GM18505 (cell line): ENCODE results near the gene CCNB2.
"Not testable (repeated sequence)": the region's sequence is repeated elsewhere in the genome, so short reads cannot be mapped to it uniquely, and the experiment has no call there.

ENCODE experiments used
- ATAC-seq: cut with Tn5 transposase; IDR thresholded peaks from one replicate; pipeline ENCODE4 v1.9.1; 2021; ENCODE audit not compliant: unreplicated experiment
- POLR2A ChIP-seq: IDR thresholded peaks from 4 replicates; pipeline ENCODE4 v1.6.1; 2011; ENCODE audit warnings: borderline replicate concordance; ENCODE audit not compliant: insufficient read depth, insufficient read length; ENCODE audit errors: extremely low read depth

Gene CCNB2

GRCh38 chr15:59148153-59148833 is 43.3 kb downstream of the CCNB2 start:
- ATAC-seq: no peak
- TF ChIP-seq POLR2A: no peak

DNA sequence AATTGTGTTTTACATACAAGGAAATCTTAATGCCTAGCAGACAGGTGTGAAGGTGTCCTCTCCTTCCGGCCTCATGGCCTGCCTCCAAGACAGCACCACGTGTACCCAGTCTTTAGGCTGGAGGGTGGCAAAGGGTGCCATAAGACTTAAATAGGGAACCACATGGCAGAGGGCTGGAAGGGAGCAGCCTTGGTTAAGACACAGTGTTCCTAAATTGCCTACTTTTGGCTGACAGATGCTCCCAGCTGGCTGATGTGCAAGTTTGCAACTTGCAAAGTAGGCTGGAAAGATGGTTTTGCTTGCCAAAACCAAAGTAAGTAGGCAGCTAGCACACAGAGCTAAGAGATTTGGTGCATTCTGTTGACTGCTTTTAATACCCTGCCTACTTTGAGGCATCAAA is 45.2 kb downstream of the CCNB2 start:
- no peak for TF ChIP-seq POLR2A
- ATAC-seq: no peak

GRCh38 chr15:59152694-59153450 is 47.9 kb downstream of the CCNB2 start:
- no peak for TF ChIP-seq POLR2A
- ATAC-seq: no peak

DNA sequence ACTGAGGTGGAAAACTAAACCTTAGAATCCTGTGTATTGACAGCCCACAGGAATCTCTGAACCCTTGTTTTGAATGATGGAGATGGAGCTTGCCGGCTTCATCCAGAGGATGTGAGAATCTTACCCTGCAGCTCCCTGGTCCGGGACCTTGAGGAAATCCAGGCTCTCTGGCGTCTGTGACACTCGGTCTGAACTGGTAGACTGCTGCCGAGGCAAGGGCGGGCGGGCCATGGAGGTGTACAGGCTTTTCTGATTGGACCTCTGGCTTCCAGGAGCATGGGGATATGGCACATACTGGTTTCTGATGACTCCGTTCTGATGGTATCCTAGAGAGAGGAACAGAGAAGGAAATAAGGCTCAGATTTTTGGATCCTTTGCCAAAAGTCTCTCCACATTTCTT is 48.5 kb downstream of the CCNB2 start:
- no peak for TF ChIP-seq POLR2A
- no peak for ATAC-seq

DNA sequence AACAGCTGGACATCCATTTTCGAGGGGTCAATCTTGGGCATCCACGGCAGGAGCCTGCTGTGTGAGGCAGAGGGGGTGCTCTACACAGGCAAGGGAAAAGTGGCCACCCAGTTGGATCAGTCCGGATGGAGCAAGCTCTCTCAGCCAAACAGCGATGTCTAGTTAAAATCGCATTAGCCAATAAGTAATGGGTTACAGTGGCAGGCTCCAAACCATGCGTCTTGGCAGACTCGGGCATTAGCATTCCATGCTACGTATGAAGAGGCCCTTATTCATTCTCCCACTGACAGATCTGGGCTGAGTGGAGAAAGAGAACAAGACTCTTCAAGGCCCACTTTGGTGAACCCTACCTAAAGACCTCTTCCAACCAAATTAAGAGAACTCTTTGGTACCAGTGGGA is 49.3 kb downstream of the CCNB2 start:
- ATAC-seq: no peak
- no peak for TF ChIP-seq POLR2A

DNA sequence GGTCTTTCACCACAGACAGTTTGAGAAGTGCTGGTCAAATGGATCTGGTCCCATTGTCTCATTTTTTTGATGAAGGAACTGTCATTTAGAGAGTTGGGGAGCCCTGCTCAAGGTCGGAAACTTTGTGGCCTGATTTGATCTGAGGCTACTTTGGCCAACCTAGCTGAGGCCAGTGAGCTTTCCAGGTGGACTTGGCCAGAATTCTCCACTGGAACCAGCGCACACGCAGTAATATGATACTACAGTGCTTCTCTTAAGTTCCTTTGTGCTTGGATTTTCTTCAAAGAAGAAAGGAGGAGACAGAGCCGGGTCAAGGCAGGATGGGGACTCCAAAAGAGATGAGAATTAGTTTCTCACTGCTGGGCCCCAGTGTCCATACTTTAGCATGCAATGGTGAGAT is 50.5 kb downstream of the CCNB2 start:
- no peak for TF ChIP-seq POLR2A
- no peak for ATAC-seq

GRCh38 chr15:59157396-59157795 is 52.5 kb downstream of the CCNB2 start:
- no peak for TF ChIP-seq POLR2A
- no peak for ATAC-seq

GRCh38 chr15:59157840-59158700 is 53.1 kb downstream of the CCNB2 start:
- no peak for TF ChIP-seq POLR2A
- no peak for ATAC-seq

DNA sequence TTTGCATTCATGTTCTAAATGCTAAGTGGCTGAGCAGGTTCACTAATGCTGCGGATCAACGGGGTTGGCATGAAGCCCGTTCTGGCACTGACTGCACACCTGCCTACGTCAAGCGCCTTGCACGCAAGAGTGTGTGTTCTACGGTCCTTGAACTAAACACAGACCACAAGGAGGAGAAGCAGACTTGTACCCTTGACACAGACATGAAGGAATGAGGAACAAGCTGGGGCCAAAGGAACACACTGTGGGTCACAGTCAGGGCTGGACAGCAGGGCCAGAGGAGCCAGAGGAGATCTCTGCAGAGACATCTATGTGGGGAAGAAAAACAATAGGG is 53.7 kb downstream of the CCNB2 start:
- TF ChIP-seq POLR2A: no peak

GRCh38 chr15:59159210-59159609 is 54.3 kb downstream of the CCNB2 start:
- ATAC-seq: no peak
- TF ChIP-seq POLR2A: no peak

More for the DNA sequence above, 53.7 kb downstream of the CCNB2 start:
- ATAC-seq: no peak

DNA sequence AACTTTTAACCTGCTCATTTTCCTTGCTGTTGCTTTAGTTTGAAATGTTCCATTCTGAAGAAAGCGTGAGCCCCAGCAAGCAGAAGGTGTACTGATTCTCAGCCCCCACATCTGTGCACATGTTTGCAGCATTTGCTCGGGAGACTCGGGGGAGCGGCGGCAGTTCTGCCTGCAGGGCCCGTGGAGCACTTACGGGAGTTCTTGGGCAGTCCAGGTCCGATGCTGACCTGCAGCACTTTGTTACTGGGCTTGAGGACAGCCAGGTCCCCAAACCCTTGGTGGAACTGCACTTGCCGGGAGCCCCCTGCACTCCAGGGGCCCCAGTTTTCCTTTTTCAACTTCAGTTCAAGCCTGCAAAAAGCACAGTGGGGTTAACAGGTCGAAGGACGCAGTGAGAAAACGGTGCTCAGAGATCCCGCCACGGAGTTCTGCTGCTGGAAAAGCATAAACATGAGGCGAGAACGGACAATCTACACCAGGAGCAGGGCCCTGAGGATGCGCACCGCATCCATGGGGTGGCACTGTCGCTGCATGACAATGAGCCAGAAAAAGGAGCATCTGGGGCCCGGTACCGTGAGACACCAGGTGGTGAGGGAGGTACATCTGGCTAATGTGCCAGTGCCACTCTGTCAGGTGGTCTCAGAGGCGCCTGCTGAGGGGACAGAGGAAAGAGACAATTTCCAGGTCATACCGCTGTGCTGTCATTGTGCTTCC is 56.1 kb downstream of the CCNB2 start:
- no peak for ATAC-seq
- no peak for TF ChIP-seq POLR2A

GRCh38 chr15:59162080-59162479 is 57.1 kb downstream of the CCNB2 start:
- not testable (repeated sequence) for ATAC-seq

DNA sequence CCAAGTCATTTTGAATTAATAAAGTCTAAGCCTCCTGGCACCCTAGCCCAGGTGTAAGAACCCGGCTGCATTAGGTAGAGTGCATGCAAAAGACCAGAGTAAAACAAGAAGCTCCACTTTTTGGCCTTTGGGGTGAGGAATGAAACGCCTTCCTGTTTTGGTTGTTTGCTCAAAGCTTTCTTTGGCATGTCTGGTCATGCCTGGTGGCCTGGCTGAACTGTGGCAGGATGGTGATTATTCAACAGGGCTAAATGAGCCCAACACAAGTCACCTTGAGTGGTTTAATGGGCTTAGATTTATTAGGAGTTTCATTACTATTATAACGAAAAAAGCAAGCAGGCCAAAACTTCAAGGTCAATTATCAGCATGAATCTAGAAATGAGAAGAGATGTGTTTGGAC is 60.8 kb downstream of the CCNB2 start:
- ATAC-seq: no peak
- TF ChIP-seq POLR2A: no peak

GRCh38 chr15:59166166-59166565 is 61.2 kb downstream of the CCNB2 start:
- TF ChIP-seq POLR2A: no peak
- ATAC-seq: no peak
